ENCODE measurements around the gene PRR33.

Gene PRR33

DNA sequence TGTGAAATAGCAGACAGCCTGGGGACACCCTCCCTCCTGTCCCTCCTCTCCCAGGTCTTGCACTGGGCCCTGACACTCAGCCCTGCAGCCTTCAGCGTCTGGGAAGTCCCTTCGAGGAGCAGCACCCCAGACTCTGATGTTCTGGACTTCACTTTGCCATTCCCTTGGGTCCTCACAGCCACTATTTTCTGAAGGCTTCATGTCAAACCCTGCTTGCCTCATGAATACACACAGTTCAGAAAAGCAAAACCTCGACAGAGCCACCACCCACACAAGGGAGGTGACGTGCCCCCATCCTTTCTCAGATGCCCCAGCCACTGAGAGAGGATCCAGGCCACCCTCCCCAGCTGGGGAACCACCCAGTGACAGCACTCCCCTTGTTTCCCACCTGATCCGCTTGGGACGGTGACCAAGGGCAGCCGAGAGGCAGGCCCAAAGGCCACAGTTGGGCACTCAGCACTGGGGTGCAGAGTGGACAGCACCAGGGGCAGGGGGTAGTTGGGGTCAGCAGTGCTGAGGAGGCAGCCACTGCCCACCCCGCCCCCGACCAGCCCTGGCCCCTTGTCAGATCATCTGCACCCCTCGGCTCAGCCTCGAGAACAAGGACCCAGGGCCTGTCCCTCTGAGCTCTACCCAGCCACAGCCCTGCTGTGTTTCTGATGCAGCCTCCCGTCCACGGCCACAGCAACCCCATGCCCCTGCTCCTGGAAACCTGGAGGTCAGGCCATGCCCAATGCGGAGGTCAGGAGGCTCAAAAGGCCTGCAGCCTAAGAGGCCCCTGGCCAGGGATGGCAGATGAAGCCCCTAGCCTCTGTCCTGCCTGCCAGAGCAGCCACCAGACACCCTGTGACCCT is 24.7 kb upstream of the PRR33 start:
- no peak for DNase-seq (ENCODE audit: low spot score)

DNA sequence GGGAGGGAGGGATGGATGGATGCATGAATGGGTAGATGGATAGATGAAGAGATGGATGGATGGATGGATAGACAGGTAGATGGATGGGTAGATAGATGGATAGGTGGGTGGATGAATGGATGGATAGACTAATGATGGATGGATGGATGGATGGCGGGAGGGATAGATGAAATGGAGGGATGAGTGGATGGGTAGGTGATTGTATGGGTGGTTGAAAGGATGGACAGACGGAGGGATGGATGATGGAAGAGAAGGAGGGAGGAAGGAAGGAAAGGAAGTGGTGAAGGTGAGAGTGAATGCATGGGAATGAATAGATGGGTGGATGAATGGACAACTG is 24.1 kb upstream of the PRR33 start:
- no peak for DNase-seq (ENCODE audit: low spot score)

DNA sequence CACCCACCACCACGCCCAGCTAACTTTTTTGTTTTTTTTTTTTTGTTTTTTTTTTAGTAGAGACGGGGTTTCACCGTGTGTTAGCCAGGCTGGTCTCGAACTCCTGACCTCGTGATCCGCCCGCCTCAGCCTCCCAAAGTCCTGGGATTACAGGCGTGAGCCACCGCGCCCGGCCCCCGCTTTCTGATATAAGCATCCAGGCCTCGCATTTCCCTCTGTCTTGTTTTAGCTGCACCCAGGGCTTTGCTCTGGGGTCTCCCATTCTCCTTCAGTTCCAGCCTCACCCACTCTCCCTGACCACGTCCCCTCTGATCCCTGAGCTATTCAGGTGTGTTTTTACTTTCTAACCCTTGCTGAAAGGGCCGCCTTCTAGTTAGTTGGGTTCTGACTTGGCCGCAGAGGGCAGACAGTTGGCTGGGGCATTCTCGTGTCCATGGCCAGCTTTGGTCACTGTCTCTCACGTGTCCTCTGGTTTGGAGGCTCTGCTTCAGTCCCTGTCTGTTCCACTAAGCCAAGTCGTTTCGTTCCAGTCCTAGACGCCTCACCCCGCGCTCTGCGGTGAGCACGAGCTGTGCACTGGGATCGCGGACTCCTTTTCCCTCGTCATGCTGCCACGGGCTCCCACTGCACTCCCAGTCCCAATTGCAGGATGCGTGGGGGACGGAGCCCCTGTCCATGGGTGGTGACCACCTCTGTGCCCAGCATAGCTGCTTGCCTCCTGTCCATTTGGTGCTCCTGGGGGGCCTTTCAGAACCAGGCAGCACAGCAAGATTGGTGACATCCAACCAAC is 21.8 kb upstream of the PRR33 start:
- no peak for DNase-seq (ENCODE audit: low spot score)

DNA sequence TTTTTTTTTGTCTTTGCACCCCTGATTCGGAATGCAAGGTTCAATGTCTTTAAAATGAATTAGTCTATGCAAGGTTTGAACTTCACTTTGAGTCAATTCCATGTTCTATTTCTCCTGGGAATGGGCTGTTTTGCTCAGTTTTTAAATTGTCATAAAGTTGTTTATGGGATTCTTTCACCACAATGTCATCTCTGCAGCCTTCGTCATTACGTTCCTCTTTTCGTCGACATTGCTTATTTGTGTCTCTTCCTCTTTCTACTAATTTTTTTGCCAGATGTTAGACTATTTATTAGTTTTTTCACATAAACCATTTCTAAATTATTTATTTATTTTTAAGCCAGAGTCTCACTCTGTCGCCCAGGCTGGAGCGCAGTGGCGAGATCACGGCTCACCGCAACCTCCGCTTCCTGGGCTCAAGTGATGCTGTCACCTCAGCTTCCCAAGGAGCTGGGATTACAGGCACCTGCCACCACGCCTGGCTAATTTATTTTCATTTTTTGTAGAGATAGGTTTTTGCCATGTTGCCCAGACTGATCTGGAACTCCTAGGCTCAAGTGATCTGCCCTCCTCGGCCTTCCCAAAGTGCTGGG is 20.7 kb upstream of the PRR33 start:
- DNase-seq (ENCODE audit: low spot score) = no peak

DNA sequence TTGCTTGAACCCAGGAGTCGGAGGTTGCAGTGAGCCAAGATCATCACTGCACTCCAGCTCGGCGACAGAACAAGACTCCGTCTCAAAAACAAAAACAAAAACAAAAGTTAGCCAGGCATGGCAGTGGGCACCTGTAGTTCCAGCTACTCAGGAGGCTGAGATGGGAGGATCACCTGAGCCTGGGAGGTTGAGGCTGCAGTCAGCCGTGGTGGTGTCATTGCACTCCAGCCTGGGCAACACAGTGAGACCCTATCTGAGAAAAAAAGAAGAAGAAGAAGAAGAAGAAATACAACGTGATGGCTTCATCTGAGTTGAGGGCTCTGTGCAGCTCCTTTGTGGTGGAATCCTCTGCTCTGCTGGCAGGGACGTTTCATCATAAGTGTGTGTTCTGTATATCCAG is 17.8 kb upstream of the PRR33 start:
- no peak for DNase-seq (ENCODE audit: low spot score)

DNA sequence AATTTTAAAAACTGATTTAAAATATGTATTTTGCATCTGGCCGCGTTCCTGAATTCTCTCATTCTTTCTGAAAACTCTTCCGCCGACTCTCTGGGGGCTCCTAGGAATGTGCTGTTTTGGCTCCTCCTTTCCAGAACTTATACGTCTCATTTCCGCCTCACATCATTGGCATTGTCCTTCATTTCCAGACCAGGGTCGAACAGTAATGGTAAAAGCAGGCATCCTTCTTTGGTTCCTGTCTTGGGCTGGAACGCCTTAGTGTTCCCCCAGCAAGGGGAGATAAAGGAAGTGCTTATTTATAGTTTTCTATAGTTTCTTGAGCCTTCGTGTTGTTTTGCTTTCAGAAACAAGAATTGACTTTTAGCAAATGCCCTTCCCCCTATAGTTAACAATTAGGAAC is 16.9 kb upstream of the PRR33 start:
- no peak for DNase-seq (ENCODE audit: low spot score)

DNA sequence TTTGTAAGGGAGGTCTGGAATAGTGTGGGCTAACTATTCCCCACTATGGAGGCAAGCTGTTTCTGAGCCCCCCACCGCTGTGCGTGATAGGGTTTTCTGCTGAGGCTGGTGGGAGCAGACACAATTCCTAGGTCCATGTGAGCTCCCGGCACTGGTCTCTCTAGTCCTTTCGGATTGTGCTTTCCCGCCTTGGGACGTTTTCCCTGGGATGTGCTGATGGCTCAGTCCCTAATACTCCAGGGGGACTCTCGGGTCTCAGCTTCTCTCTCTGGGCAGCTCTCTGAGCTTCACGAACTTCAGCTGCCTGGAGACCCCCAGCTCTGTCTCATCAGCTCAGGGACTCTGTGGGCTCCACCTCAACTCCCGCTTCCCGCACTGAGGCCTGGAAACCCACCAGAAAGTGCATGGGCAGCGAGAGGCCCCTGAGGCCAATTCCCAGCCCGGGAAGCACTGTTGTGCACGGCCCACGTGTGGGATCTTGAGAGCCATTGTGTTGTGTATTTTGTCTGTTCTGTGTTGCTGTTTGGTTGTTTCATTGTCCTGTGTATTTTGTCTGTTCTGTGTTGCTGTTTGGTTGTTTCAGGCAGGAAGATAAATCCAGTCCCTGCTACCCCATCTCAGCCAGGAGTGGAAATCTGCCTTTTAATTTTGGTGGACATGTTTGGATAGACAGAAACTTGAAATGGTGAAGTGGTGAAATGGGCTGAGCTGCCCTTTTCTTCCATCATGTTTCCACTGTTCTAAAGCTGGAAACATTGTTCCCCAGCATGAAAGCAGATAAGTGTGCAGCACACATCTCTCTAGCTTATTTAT is 15.1 kb upstream of the PRR33 start:
- DNase-seq (ENCODE audit: low spot score) = no peak

DNA sequence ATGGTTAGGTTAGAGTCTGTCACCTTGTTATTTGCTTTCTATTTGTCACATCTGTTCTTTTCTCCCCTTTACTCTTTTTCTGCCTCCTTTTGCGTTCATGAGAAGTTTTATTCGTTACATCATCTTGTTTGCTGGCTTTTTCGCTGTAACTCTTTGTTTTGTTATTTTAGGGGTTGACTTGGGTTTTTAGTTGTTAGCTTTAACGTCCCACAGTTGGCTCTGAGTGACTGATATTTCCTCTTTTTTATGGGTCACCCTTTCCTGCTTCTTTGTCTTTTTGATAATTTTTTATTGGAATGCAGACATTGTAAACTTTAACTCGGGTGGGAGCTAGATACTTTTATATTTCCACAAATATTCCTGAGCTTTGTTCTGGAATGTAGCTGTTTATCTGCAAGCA is 14.5 kb upstream of the PRR33 start:
- no peak for DNase-seq (ENCODE audit: low spot score)

DNA sequence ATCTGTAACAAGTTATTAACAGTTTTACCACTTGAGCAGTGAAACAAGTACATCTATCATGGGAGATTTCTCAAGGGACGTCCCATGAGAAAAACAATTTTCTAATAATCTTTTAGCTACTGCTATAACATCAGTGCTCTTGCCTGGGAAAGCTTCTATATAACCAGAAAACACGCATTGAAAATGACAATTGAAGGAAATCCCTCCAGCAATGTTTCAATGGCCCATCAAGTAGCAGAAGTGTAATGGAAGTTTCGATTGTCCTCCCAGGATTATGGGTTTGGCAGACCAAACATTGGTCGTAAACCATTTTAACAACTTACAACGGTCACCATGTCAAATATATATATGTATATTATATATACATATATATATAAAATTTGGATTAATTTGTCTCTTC is 8.0 kb upstream of the PRR33 start:
- DNase-seq (ENCODE audit: low spot score) = no peak

DNA sequence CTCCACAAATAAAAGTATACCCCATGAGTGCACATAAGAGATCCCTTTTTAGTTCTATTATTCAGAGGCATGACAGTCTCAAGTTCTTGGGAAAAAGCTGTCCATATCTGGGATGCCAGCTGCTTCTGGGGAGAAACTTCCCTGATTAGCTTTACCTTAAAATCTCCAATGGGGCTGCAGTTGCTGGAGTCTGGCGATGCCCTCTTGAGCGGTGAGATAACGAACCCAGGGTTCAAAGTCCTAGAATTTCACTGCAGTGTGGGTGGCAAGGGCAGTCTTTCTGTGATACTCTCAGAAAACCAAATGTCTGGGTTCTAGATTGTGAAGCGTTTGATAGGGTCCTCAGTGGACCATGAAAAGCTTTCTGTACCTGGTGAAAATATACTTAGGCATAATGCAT is 7.4 kb upstream of the PRR33 start:
- DNase-seq (ENCODE audit: low spot score) = no peak

DNA sequence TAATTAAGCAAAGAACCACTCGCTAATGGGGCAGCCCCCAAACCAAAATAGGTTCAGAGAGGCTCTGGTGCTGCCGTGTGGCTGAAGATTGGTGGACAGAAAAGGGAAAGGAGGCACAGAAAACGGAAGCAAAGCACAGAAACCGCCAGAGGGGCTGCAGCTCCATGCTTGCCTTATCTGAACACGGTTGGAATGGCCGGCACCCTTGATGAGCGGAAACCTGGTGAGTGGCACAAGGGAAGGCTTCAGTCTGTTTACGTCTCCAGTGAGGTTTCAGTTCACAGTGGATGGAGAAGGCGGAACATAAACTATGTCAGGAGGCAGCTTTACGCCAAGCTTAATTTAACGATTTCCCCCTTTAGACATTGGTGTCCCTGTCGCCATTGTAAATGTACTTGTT is 5.2 kb upstream of the PRR33 start:
- peak; percentile 28 for DNase-seq (ENCODE audit: low spot score)

DNA sequence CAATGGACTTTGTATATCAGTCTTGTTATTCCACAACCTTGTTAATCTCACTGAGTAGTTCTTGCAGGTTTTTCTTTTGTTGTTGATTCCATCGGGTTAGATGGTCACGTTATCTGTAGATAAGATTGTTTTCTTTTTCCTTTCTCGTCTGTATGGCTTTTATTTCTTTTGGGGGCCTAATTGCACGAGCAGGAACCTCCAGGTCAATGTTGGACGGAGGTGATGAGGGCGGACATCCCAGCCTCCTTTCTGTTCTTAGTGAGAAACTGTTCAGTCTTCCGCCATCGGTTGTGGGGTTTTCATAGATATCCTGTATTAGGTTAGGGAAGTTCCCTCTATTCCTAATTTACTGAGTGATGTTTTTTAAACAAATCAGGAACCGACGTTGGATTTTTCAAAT is 4.8 kb upstream of the PRR33 start:
- no peak for DNase-seq (ENCODE audit: low spot score)

DNA sequence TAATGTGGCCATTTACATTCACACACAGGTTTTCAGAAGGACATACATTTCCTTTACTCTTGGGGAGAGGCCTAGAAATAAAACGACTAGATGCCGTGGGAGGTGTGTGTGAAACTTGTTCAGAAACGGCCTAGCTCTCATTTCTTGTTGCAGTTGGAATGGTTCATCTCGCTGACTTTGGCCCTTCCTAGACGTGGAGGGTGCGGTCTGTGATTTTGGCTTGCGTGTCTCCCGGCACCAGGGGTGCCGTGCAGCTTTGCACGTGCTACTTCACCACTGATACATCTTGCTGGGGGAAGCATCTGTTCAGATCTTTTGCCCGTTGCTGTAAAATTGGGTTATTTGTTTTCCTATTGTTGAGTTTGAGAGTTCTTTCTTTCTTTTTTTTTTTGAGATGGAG is 3.1 kb upstream of the PRR33 start:
- DNase-seq (ENCODE audit: low spot score) = no peak

DNA sequence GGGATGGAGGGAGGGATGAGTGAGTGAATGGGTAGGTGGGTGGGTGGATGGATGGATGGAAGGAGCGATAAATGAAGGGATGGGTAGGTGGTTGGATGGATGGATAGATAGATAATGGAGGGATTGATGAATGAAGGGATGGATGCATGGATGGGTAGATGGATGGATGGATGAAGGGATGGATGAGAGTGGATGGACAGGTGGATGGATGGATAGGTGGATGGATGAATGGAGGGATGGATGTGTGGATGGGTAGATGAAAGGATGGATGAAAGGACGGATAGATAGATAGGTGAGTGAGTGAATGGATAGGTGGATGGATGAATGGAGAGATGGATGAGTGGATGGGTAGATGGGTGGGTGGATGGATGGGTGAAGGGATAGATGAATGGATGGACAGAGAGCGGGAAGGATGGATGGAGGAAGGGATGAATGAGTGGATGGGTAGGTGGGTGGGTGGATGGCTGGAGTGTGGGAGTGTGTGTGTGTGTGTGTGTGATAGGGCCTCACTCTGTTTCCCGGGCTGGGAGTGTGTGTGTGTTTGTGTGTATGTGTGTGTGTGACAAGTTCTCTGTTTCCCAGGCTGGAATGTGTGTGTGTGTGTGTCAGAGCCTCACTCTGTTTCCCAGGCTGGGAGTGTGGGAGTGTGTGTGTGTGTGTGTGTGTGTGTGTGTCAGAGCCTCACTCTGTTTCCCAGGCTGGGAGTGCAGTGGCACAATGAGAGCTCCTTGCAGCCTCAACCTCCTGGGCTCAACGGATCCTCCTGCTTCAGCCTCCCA is 2.1 kb upstream of the PRR33 start:
- no peak for DNase-seq (ENCODE audit: low spot score)

DNA sequence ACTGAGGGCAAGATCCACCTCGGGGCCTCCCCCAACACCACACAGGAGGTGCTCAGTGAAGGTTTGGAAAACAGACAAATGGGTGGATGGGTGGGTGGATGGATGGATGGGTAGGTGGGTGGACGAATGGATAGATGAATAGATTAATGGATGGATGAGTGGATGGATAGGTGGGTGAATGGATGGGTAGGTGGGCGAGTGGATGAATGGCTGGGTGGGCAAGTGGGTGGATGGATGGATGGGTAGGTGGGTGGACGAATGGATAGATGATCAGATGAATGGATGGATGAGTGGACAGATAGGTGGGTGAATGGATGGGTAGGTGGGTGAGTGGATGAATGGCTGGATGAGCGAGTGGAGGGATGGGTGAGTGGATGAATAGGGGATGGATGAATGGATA is 863 bp upstream of the PRR33 start:
- DNase-seq (ENCODE audit: low spot score) = no peak

DNA sequence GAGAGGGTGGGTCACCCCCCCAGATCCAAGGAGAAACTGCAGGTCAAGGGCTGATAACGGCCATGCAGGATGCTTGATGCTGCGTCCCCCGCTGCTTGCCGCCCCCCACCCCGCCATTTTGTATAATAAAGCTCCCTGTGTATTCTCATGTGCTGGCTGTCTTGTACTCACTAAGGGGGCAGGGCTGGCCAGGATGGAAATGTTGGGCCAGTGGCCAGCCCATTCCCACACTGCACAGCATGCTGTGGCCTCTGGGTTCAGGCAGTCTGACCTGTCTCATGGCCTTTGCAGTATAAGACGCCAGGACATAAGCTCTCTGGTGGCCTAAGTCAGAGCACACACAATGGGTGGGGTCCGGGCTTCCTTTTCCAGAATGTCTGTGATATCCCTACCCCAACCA is 421 bp upstream of the PRR33 start:
- no peak for DNase-seq (ENCODE audit: low spot score)

DNA sequence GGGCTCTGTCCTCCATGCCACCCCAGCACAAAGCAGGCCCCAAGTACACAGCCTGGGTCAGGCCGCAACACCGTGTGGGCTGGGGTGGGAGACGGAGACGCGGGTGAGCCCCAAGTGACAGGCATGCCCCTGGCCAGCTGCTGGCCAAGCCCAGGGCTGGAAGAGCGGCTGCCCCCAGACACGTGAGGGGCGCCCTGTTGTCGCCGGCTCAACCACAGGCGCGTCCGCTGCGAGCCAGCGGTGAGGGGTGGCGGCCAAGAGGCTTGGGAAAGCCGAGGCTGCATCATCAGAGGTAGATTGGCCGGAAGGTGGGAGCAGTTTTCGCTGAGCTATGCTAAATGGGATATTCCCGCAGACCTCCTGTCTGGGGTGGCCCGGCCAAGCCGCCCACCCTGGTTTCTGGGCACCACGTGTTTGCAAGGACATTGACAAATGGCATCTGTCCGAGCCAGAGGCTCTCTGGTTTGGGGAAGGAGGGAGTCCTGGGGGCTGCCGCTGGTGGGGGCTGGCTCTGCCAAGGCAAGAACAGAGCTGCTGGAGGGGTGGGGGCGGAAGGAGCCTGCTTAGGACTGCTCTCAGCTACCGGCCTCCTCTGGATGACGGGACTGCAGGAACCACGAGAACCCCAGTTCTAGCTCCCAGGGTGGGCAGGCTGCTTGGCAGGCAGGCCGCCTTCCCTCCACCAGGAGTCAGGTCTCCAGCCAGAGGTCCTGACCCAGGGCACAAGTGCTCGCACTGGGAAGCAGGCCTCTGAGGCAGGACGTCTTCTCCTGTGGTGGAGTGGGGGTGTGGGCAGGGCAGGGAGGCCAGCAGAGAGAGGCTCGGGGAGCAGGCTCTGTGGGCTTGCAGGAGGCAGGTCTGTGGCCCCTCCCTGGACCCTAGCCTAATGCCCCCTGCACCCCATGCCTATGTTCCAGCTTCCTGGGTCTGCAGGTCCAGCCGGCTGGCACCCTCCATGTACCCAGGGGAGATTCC is 552 bp downstream of the PRR33 start:
- DNase-seq (ENCODE audit: low spot score) = no peak

DNA sequence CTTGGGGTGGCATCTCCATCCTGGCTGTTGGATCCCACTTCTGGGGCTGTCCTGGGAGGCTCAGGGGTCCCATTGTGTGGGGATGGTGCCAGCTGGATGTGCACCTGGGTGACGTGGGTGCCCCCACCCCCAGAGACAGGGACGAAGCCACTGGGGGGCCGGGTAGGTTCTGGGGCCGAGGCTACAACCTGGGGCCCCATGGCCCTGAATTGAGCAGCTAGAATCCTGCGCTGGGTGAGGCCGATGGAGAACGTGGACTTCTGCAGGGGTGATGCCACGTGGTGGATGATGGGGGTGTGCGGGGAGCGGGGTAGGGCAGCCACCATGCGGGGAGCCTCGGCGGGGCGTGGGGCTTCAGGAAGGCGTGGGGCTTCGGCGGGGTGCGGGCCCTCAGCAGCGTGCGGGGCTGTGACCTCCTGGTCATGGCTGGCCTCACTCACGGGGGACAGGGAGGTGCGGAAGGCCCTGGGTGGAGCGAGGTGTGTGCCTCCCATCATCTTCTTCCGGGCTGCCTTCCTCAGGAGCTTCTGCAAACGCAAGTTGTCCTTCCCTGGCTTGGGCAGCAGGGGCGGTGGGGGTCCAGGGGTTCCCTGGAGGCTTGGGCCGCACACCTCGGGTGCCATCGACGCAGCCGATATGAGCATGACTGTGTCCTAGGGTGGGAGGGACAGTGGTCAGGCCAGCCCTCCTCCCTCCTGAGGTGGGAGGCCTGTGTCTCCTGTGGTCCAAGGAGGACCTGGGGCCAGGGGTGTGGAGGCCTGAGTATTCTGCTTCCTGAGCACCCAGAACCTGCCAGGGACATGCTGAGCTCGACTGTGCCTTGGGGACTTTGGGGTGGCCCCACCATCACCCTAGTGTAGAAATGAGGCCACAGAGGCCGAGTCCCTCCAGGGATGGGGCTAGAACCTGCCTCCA is 1.5 kb downstream of the PRR33 start:
- no peak for DNase-seq (ENCODE audit: low spot score)

DNA sequence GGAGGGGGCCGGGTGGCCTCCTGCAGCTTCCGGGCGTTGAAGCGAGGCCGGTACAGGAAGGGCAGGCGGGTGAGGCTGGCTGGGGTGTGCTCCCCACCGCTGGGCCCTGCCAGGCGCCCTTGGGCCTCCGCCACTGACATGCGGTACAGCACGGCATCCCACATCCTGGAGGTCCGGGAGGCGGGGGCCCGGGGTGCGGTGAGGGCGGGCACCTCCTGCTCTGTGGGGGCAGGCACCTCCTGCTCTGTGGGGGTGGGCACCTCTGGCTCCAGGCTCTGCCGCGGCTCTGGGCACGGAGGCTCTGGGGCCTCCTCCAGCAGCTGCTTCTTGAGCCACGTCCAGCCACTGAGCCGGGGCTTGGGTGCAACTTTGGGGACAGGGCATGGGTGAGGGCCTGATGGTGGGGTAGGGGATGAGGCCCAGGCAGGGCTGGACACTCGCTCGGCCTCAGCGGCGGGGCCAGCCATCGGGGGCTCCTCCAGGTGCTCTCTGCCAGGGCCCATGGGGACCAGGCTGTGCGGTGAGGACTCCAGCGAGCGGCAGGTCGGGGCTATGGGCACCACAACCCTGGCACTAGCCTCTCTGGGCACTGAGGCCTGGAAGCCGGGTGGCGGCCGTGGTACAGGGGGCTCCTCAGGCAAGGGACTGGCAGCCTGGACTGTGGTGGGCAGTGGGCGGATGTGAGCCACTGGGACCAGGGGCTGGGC is 2.3 kb downstream of the PRR33 start:
- DNase-seq (ENCODE audit: low spot score) = no peak

Data from Ammon's horn (tissue), 1 donor.